Measurements from ENCODE around the gene B3GNT9.

The B3GNT9 gene

DNA sequence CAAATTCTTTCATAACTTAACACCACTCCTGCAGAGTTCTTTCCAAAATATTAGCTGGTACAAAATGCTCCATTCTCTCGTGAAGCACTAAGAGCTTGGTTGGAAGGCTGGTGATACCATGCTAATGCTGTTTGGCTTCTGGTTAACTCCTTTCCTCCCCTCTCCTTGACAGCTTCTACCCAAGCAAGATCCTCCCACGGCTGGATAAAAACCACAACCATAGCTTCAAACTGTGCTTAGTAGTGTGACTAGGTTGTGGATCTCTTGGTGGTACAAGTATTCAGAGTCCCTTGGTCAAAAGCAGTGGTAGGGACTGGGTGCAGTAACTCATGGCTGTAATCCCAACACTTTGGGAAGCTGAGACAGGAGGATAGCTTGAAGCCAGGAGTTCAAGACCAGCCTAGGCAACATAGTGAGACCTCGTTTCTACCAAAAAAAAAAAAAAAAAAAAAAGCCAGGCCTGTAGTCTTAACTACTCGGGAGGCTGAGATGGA, 38.8 kb downstream of the B3GNT9 start:
- Histone ChIP-seq H3K4me1 (ENCODE audit: control insufficient read depth, insufficient read depth, low read length) (no peaks in the 10 kb centered on the region; the same call in none of the 2 replicates), H3K4me3 (ENCODE audit: low read length) (no peak overlapping the region), H3K27me3 (ENCODE audit: control insufficient read depth, insufficient read depth, low read length) (no peaks in the 10 kb centered on the region), H3K36me3 (ENCODE audit: control insufficient read depth, insufficient read depth, low read length) (no peaks in the 10 kb centered on the region), H3K27ac (ENCODE audit: low read length) (no peak overlapping the region), H3K9me3 (ENCODE audit: control insufficient read depth, insufficient read depth, low read length) (no peaks in the 10 kb centered on the region)
- no peak for DNase-seq (ENCODE audit: low read depth, low spot score)
- WGBS (ENCODE audit: insufficient coverage, insufficient read length): no CpG with 5 or more reads among the region's 4 CpGs

DNA sequence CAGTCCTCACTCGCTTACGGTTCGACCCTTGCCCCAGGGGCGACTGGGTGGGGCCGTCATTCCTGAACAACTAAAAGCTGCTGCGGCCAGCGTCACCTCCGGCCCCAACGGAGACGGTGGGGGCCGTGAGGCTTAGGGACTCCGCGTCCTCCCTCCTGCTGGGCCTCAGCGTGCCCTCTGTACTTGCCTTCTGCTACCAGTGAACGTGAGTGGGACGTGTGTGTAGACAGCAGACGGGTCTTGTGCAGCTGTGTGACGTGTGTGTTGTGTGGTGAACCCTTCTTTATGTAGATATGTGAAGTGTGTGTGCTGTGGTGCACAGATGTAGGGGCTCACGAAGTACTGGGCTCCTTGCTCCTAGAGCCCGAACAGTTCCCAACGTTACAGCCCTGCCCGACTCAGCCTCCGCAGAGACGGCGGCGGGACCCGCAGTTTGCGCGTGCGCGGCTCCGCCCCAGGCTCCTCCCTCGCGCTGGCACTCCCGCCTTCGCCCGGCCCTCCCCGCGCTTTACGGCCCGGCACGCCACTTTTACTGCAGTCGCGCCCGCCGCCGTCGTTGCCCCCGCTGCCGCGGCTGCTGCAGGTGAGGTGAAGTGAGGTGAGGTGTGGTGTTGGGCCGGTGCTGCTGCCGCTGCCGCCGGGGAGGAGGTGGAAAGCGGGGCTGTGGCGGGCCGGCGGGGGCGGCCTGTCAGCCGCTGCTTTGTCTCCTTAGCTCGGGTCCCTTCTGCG, 41.2 kb downstream of the B3GNT9 start, which contains the start of gene PHAF1:
Gene PHAF1 (plus strand): TSS at position 535 of the 729 bp plus-strand sequence. CDS start 235 bp downstream, outside the sequence.
- no peaks in the 10 kb centered on the region for H3K9me3 ChIP-seq (ENCODE audit: control insufficient read depth, insufficient read depth, low read length)
- no peaks in the 10 kb centered on the region for H3K27me3 ChIP-seq (ENCODE audit: control insufficient read depth, insufficient read depth, low read length)
- no peaks in the 10 kb centered on the region; the same call in none of the 2 replicates for H3K4me1 ChIP-seq (ENCODE audit: control insufficient read depth, insufficient read depth, low read length)
- DNase-seq (ENCODE audit: low read depth, low spot score): peak; percentile 84
- WGBS (ENCODE audit: insufficient coverage, insufficient read length): no CpG with 5 or more reads among the region's 63 CpGs
- H3K4me3 ChIP-seq (ENCODE audit: low read length): peak within 1 kb of the TSS; percentile 91
- H3K36me3 ChIP-seq (ENCODE audit: control insufficient read depth, insufficient read depth, low read length): no peaks in the 10 kb centered on the region
- H3K27ac ChIP-seq (ENCODE audit: low read length): no peak within 1 kb of the TSS

DNA sequence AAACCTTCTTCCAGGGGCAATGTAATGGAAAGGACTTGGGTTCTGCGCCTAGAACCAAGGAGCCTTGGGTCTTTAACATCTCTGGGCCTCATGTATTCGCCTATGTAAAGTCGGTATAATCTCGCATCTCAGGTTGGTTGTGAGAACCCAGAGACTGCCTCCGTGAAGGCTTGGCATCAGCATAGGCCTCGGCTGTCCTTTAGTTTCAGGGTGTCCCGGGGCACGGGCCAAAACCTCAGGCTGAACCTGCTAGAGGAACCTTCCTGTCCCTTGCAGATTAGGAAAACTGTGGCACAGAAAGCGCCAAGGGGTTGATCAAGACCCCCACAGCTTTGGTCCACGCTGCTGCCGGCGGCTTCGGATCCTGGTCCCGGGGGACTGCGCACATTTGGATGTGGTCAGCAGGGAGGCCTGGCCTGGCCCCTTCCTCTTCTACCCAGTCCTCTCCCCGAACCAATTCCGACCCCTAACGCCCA, 41.8 kb downstream of the B3GNT9 start:
- H3K27me3 ChIP-seq (ENCODE audit: control insufficient read depth, insufficient read depth, low read length): no peaks in the 10 kb centered on the region
- no CpG with 5 or more reads among the region's 18 CpGs for WGBS (ENCODE audit: insufficient coverage, insufficient read length)
- no peak for DNase-seq (ENCODE audit: low read depth, low spot score)
- H3K4me3 ChIP-seq (ENCODE audit: low read length): peak overlapping the region; percentile 91; the same call in 1 of the 2 replicates
- no peaks in the 10 kb centered on the region for H3K36me3 ChIP-seq (ENCODE audit: control insufficient read depth, insufficient read depth, low read length)
- no peaks in the 10 kb centered on the region for H3K9me3 ChIP-seq (ENCODE audit: control insufficient read depth, insufficient read depth, low read length)
- H3K27ac ChIP-seq (ENCODE audit: low read length): no peak overlapping the region
- H3K4me1 ChIP-seq (ENCODE audit: control insufficient read depth, insufficient read depth, low read length): no peaks in the 10 kb centered on the region; the same call in none of the 2 replicates

DNA sequence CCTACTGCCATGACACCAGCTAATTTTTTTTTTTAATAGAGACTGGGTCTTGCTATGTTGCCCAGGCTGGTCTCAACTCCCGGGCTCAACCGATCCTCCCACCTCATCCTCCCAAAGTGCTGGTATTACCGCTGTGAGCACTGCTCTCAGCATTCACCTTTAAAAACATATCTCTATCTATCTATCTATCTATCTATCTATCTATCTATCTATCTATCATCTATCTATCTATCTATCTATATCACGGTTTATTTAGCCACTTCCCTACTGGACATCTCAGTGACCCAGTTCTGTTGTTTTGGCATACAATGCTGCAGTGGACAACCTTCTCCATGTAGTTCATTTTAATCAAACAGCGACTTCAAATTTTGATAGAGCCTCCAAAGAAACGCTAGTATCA, 42.3 kb downstream of the B3GNT9 start:
- no peaks in the 10 kb centered on the region for H3K36me3 ChIP-seq (ENCODE audit: control insufficient read depth, insufficient read depth, low read length)
- H3K9me3 ChIP-seq (ENCODE audit: control insufficient read depth, insufficient read depth, low read length): no peaks in the 10 kb centered on the region
- WGBS (ENCODE audit: insufficient coverage, insufficient read length): 100% methylated on average over 1 of the region's 6 CpGs
- no peak overlapping the region for H3K4me3 ChIP-seq (ENCODE audit: low read length)
- no peaks in the 10 kb centered on the region; the same call in none of the 2 replicates for H3K4me1 ChIP-seq (ENCODE audit: control insufficient read depth, insufficient read depth, low read length)
- DNase-seq (ENCODE audit: low read depth, low spot score): no peak
- no peaks in the 10 kb centered on the region for H3K27me3 ChIP-seq (ENCODE audit: control insufficient read depth, insufficient read depth, low read length)
- H3K27ac ChIP-seq (ENCODE audit: low read length): no peak overlapping the region

DNA sequence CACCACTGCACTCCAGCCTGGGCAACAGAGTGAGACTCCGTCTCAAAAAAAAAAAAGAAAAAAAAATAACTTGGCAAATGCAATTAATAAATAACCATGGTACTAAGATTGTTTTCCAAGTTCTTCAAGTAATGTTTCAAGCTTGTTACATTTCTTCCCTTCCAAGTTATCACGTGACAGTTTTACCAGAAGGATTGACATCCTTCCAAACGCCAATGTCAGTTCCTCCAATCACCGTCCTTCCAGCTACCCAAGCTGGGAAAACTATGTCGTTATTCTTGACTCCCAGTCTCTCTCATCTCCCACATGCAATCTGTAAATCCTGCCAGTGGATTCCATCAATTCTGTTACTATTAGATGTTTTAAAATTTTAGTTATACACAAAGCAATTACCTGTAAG, 44.9 kb downstream of the B3GNT9 start:
- no peaks in the 10 kb centered on the region for H3K27me3 ChIP-seq (ENCODE audit: control insufficient read depth, insufficient read depth, low read length)
- no peak overlapping the region for H3K27ac ChIP-seq (ENCODE audit: low read length)
- no peaks in the 10 kb centered on the region for H3K36me3 ChIP-seq (ENCODE audit: control insufficient read depth, insufficient read depth, low read length)
- H3K4me3 ChIP-seq (ENCODE audit: low read length): no peak overlapping the region
- H3K9me3 ChIP-seq (ENCODE audit: control insufficient read depth, insufficient read depth, low read length): no peaks in the 10 kb centered on the region
- no CpG with 5 or more reads among the region's 5 CpGs for WGBS (ENCODE audit: insufficient coverage, insufficient read length)
- DNase-seq (ENCODE audit: low read depth, low spot score): no peak
- no peaks in the 10 kb centered on the region; the same call in none of the 2 replicates for H3K4me1 ChIP-seq (ENCODE audit: control insufficient read depth, insufficient read depth, low read length)

DNA sequence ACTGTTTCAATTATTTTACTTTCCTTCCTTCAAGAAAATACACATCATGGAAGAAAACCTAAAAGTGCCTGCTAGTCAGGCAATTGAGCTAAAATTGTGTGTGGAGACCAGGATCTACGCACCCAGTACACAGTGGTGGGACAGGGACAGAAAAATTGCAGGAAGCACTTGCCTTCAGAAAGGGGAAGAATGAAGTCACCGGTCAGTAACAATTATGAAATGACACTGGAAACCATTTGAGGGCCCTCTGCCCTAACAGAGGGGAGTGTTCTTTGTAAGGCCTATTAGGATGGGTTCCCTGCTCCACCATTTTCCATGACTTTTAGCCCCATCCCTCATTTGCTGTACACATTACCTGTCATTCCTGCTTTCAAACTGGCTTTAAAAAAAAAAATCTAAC, 45.6 kb downstream of the B3GNT9 start:
- H3K36me3 ChIP-seq (ENCODE audit: control insufficient read depth, insufficient read depth, low read length): no peaks in the 10 kb centered on the region
- no peaks in the 10 kb centered on the region for H3K9me3 ChIP-seq (ENCODE audit: control insufficient read depth, insufficient read depth, low read length)
- WGBS (ENCODE audit: insufficient coverage, insufficient read length): no CpG with 5 or more reads among the region's 2 CpGs
- H3K4me3 ChIP-seq (ENCODE audit: low read length): no peak overlapping the region
- no peak overlapping the region for H3K27ac ChIP-seq (ENCODE audit: low read length)
- H3K4me1 ChIP-seq (ENCODE audit: control insufficient read depth, insufficient read depth, low read length): no peaks in the 10 kb centered on the region; the same call in none of the 2 replicates
- no peak for DNase-seq (ENCODE audit: low read depth, low spot score)
- H3K27me3 ChIP-seq (ENCODE audit: control insufficient read depth, insufficient read depth, low read length): no peaks in the 10 kb centered on the region

DNA sequence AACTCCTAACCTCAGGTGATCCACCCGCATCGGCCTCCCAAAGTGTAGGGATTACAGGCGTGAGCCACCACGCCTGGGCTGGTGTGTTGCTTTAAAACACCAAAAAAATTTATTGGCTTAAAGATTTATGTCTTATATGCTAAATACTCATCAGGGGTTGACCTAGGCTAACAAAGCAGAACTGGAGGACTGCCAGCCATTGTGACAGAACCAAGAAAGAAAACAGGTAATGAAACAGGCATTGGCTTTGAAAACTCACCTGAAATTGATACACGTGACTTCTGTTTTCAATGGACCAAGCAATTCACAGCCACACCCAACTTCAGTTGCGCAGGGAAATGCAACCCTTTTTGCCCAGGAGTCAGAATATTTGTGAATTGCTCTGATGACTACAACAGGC, 46.0 kb downstream of the B3GNT9 start:
- H3K4me3 ChIP-seq (ENCODE audit: low read length): no peak overlapping the region
- no peak for DNase-seq (ENCODE audit: low read depth, low spot score)
- no peak overlapping the region for H3K27ac ChIP-seq (ENCODE audit: low read length)
- no CpG with 5 or more reads among the region's 6 CpGs for WGBS (ENCODE audit: insufficient coverage, insufficient read length)
- no peaks in the 10 kb centered on the region; the same call in none of the 2 replicates for H3K4me1 ChIP-seq (ENCODE audit: control insufficient read depth, insufficient read depth, low read length)
- no peaks in the 10 kb centered on the region for H3K9me3 ChIP-seq (ENCODE audit: control insufficient read depth, insufficient read depth, low read length)
- H3K36me3 ChIP-seq (ENCODE audit: control insufficient read depth, insufficient read depth, low read length): no peaks in the 10 kb centered on the region
- no peaks in the 10 kb centered on the region for H3K27me3 ChIP-seq (ENCODE audit: control insufficient read depth, insufficient read depth, low read length)

DNA sequence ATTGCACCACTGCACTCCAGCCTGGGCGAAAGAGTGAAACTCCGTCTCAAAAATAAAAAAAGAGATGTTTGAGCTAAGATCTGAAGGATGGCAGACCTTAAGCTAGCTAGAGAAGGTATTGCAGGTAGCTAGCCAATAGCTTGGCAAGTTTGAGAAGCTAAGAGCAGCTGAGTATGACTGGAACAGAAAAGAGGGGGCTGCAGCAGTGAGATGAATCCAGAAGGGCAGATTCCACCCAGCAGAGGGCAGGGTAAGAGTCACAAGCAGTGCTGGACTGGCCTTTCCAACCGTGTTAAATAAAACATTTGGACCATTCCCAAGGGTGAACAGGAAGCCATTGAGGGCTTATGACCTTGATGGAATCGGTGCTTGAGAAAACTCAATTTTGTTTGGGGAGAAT, 46.7 kb downstream of the B3GNT9 start:
- Histone ChIP-seq H3K9me3 (ENCODE audit: control insufficient read depth, insufficient read depth, low read length) (no peaks in the 10 kb centered on the region), H3K4me3 (ENCODE audit: low read length) (no peak overlapping the region), H3K27me3 (ENCODE audit: control insufficient read depth, insufficient read depth, low read length) (no peaks in the 10 kb centered on the region), H3K27ac (ENCODE audit: low read length) (no peak overlapping the region), H3K4me1 (ENCODE audit: control insufficient read depth, insufficient read depth, low read length) (no peaks in the 10 kb centered on the region; the same call in none of the 2 replicates), H3K36me3 (ENCODE audit: control insufficient read depth, insufficient read depth, low read length) (no peaks in the 10 kb centered on the region)
- no CpG with 5 or more reads among the region's 4 CpGs for WGBS (ENCODE audit: insufficient coverage, insufficient read length)
- DNase-seq (ENCODE audit: low read depth, low spot score): peak; percentile 37

DNA sequence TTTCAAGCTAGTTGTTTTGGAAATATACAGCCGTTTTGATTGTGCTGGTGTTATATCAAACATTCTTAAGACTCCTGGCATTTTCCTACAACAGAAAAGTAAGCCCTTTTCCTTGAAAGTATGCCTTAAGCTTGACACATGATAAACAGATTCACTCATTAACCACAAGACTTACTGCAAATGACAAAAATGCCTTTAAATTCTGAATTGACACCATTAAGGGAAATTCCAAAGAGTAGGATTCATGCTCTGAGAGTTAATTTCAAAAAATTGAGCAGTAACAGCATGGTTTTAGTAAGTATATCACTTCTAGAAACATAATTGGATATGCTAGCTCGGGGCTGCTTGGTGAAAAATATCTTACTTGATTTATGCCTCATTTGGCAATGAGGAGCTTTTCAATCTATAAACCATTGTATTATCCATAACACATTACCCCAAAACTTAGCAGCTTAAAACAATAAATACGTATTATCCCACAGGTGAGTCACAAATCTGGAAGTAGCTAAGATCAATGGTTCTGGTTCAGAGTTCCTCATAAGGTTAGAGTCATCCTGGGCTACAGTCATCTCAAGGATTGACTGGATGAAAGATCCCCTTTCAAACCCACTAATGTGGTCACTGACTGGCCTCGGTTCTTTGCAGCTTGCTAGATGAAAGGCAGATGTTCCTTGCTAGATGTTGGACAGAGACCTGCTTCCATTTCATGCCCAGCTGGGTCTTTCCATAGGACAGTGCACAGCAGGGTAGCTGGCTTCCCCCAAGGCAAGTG, 49.3 kb downstream of the B3GNT9 start:
- Histone ChIP-seq H3K27ac (ENCODE audit: low read length) (no peak overlapping the region), H3K9me3 (ENCODE audit: control insufficient read depth, insufficient read depth, low read length) (no peaks in the 10 kb centered on the region), H3K4me3 (ENCODE audit: low read length) (no peak overlapping the region), H3K36me3 (ENCODE audit: control insufficient read depth, insufficient read depth, low read length) (no peaks in the 10 kb centered on the region), H3K4me1 (ENCODE audit: control insufficient read depth, insufficient read depth, low read length) (no peaks in the 10 kb centered on the region; the same call in 1 of the 2 replicates), H3K27me3 (ENCODE audit: control insufficient read depth, insufficient read depth, low read length) (no peaks in the 10 kb centered on the region)
- no peak for DNase-seq (ENCODE audit: low read depth, low spot score)
- 100% methylated on average over 1 of the region's 4 CpGs for WGBS (ENCODE audit: insufficient coverage, insufficient read length)

DNA sequence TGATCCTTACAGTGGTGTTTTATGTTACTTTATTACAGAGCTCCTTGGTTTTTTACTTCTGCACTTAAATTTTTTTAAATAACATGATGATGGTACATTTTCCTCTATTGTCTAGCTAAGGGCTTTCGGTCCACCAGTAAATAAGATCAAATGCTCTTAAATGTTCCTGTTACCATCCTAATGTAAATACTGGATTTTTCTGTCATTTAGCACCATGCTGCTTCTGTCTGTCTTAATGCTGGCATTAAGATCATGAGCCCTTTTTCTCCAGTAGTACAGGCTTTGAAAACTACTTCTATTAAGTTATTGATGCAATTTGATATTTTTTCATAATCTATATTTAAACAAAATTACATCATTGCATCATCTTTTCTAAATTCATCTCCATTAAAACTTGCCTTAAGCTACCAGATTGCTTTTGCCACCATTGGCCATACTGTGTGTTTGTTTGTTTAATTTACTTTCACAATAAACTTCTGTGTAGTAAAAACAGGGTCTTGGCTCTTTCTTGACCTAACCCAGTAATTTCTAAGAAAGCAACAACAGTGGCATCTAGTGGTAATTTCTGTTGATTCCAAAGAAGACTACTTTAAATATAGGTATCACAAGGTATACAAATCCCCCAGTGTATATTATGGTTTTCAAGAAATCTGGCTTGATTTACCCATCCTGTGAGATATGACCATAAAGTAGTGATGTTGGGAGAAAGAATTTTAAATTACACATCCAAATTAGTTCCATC, 50.1 kb downstream of the B3GNT9 start:
- H3K36me3 ChIP-seq (ENCODE audit: control insufficient read depth, insufficient read depth, low read length): no peaks in the 10 kb centered on the region
- H3K4me3 ChIP-seq (ENCODE audit: low read length): no peak overlapping the region
- WGBS (ENCODE audit: insufficient coverage, insufficient read length): no CpG with 5 or more reads among the region's 1 CpG

More for the DNA sequence above, 50.1 kb downstream of the B3GNT9 start:
- no peak for DNase-seq (ENCODE audit: low read depth, low spot score)
- Histone ChIP-seq H3K9me3 (ENCODE audit: control insufficient read depth, insufficient read depth, low read length) (no peaks in the 10 kb centered on the region), H3K27ac (ENCODE audit: low read length) (no peak overlapping the region), H3K27me3 (ENCODE audit: control insufficient read depth, insufficient read depth, low read length) (no peaks in the 10 kb centered on the region), H3K4me1 (ENCODE audit: control insufficient read depth, insufficient read depth, low read length) (no peaks in the 10 kb centered on the region; the same call in 1 of the 2 replicates)

Data from iPS DF 6.9 (cell line).